Activated naive CD8-positive, alpha-beta T cell treated with anti-CD3 and anti-CD28 coated beads for 36 hours (primary cell): ENCODE data around the gene ZCCHC2. TPM values are rescaled to one million over a fixed set of nuclear protein-coding genes. Genes with fewer than 3 reads are reported as not detected.

Experiments used
- DNase-seq: peaks from one replicate; pipeline ENCODE4 v3.0.0; 2021
- H3K27ac Mint-ChIP-seq: one replicate; pipeline ENCODE4 v1.8.0; 2022; ENCODE audit warnings: mild to moderate bottlenecking, moderate library complexity, mixed read lengths
- H3K27me3 Mint-ChIP-seq: one replicate; pipeline ENCODE4 v1.8.0; 2022; ENCODE audit warnings: mild to moderate bottlenecking, mixed read lengths
- H3K36me3 Mint-ChIP-seq: one replicate; pipeline ENCODE4 v1.8.0; 2021; ENCODE audit warnings: mild to moderate bottlenecking, mixed read lengths
- H3K4me1 Mint-ChIP-seq: one replicate; pipeline ENCODE4 v1.8.0; 2021; ENCODE audit warnings: mixed read lengths
- H3K4me3 Mint-ChIP-seq: one replicate; pipeline ENCODE4 v1.8.0; 2022; ENCODE audit warnings: mild to moderate bottlenecking, moderate library complexity, mixed read lengths
- H3K9me3 Mint-ChIP-seq: one replicate; pipeline ENCODE4 v1.8.0; 2022; ENCODE audit warnings: mixed read lengths
- total RNA-seq, 2 experiments: library from RNA; stranded (reverse); gene quantifications; one replicate each; pipeline ENCODE4 v1.2.3, GENCODE V29; 2021

The ZCCHC2 gene
- total RNA-seq: 10 to 100 TPM; 25.1 to 28.9 TPM

DNA sequence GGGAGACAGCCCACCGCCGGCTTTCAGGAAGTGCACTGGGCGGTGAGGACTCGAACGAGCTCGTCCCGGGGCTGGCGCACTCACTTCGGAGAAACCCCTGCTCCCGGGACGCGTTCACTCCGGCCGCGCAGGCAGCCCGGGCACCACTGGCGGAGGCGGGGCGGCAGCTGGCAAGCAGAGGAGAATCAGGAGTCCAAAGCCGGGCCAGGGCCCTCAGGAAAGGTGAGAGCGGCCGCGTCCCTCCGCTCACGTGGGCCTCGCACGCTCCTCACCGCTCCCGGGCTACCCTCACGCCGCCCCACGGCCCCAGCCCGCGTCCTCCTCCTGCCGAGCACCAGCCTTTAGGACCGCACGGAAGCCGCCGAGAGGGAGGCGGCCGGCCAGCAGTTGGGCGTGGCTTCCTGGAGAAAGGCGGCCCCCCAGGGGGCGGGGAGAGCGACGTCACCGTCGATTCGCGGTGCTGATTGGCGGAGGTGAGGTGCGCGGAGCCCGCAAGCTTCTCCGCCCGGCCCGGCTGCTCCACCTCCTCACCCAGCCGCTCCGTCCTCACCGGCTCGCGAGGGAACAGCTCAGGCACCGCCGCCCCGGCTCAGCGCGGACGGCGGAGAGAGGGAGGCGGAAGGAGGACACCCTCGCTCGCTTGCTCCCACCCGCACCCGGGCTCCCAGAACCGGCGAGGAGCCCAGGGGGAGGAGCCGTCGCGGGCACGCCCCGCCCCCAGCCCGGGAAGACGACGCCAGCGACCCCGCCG lies at the start of gene ZCCHC2:
TSS of gene ZCCHC2 (plus strand) at position 522 of the 751 bp plus-strand sequence. CDS start 400 bp downstream, outside the sequence.
- peak; percentile 99 for DNase-seq
- peaks cover 2% of the 10 kb centered on the region for H3K9me3 Mint-ChIP-seq
- H3K27me3 Mint-ChIP-seq: no peaks in the 10 kb centered on the region
- peak within 1 kb of the TSS; percentile 99 for H3K4me3 Mint-ChIP-seq
- H3K4me1 Mint-ChIP-seq: peaks cover 36% of the 10 kb centered on the region
- peaks cover 26% of the 10 kb centered on the region for H3K36me3 Mint-ChIP-seq
- peak within 1 kb of the TSS; percentile 77 for H3K27ac Mint-ChIP-seq

DNA sequence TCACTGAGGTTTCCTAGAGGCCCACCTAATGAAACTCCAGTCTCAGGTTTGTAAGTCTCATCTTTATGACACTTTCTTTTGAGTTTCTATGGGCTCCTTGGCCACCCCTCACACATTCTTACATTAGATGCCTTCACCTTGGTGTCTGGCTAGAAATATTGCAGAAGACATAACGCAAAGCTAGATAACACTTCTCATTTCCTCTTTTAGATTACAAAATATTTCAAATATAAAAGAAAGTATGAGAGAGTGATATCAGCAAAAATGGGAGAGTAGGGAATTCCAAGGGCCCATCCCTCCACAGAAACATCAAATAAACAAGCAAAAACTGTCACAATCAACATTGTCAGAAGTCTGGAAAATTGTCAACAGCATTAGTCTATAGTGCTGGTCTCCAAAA lies 43.3 kb upstream of the ZCCHC2 start:
- Mint-ChIP-seq H3K27me3 (peaks cover 22% of the 10 kb centered on the region), H3K36me3 (peaks cover 3% of the 10 kb centered on the region), H3K4me1 (peaks cover 1% of the 10 kb centered on the region), H3K4me3 (no peak overlapping the region), H3K27ac (no peak overlapping the region), H3K9me3 (peaks cover 15% of the 10 kb centered on the region)
- no peak for DNase-seq

DNA sequence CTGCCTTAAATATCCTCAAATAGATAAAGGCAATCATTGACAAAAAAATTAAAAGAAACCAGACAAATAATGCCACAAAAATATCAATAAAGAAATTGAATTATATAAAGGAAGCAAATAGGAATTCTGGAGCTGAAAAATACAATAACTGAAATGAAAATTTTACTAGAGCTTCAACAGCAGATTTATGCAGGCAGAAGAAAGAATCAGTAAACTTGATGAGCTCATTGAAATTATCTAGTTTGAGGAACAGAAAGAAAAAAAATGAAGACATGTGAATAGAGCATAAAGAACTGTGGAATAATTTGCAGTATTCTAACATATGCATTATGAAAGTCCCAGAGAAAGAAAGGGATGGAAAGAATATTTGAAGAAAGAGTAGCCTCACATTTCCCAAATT lies 41.9 kb upstream of the ZCCHC2 start:
- Mint-ChIP-seq H3K4me3 (no peak overlapping the region), H3K4me1 (peaks cover 3% of the 10 kb centered on the region), H3K9me3 (peaks cover 15% of the 10 kb centered on the region), H3K36me3 (peaks cover 3% of the 10 kb centered on the region), H3K27ac (no peak overlapping the region), H3K27me3 (peaks cover 28% of the 10 kb centered on the region)
- no peak for DNase-seq

DNA sequence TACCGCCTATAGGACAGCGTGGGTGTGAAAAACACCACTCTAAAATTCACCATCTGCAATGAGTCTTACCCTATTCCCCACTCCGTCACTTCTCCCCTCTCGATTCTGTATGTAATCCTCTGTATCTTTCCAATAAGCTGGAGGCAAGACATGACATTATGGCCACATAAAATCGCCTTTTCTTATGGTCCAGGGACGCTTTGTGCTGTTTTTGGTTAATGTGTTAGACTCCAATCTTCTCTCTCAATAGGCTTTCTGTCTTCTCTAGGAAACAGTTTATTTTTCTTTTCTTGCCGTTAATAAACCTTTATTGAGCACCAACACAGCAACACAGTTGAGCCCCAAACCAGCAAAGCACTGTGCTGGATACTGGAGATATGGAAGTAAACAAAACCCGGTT lies 37.9 kb upstream of the ZCCHC2 start:
- peaks cover 3% of the 10 kb centered on the region for H3K36me3 Mint-ChIP-seq
- H3K4me3 Mint-ChIP-seq: no peak overlapping the region
- no peak for DNase-seq
- peaks cover 20% of the 10 kb centered on the region for H3K27me3 Mint-ChIP-seq
- peaks cover 8% of the 10 kb centered on the region for H3K4me1 Mint-ChIP-seq
- peaks cover 14% of the 10 kb centered on the region for H3K9me3 Mint-ChIP-seq
- H3K27ac Mint-ChIP-seq: no peak overlapping the region

DNA sequence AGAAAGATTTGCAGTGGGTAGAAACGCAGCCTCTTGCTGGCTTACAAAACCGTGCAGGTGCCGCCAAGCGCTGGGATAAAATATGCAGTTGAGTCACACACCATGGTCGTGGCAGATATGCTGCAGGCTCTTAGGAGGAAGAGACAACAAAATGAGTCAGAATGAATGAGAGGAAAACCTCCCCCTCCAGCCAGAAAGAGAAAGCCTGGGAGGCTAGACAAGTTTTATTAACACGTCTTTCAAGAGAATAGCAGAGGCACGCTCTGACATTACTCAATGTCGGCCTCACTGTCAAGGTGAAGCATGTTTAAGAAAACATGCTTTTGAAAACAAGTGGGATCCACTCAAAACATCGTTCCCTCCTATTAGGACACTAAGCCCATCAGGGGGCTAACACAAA lies 37.1 kb upstream of the ZCCHC2 start:
- Mint-ChIP-seq H3K27ac (no peak overlapping the region), H3K36me3 (peaks cover 3% of the 10 kb centered on the region), H3K4me1 (peaks cover 8% of the 10 kb centered on the region), H3K9me3 (peaks cover 8% of the 10 kb centered on the region), H3K4me3 (no peak overlapping the region), H3K27me3 (peaks cover 20% of the 10 kb centered on the region)
- no peak for DNase-seq

DNA sequence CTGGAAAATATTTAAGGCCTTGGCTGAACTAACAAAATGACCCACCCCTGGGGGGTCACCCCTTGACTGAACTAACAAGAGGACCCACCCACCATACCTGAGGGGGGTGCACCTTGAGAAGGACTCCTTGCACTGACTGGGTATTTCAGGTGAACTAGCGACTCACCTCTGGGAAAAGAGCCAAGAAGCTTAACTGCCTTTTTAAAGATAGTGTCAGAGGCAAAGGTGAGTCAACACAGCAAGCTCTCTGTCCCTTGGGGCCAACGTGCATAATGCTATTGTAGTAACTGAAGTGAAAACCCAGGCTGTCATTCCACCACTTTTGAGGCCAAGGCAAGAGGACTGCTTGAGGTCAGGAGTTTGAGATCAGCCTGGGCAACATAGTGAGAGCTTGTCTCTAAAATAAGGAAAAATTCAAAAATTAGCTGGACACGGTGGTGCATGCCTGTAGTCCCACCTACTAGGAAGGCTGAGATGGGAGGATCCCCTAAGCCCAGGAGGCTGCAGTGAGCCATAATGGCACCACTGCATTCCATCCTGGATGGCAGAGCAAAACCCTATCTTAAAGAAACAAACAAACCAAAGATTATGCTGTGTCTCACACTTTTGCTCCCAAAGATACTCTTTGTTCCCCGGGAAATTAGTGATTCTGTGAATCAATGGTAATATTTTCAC lies 36.4 kb upstream of the ZCCHC2 start:
- Mint-ChIP-seq H3K27me3 (peaks cover 25% of the 10 kb centered on the region), H3K27ac (no peak overlapping the region), H3K9me3 (peaks cover 2% of the 10 kb centered on the region), H3K4me1 (peaks cover 8% of the 10 kb centered on the region), H3K36me3 (no peaks in the 10 kb centered on the region), H3K4me3 (no peak overlapping the region)
- peak; percentile 6 for DNase-seq

DNA sequence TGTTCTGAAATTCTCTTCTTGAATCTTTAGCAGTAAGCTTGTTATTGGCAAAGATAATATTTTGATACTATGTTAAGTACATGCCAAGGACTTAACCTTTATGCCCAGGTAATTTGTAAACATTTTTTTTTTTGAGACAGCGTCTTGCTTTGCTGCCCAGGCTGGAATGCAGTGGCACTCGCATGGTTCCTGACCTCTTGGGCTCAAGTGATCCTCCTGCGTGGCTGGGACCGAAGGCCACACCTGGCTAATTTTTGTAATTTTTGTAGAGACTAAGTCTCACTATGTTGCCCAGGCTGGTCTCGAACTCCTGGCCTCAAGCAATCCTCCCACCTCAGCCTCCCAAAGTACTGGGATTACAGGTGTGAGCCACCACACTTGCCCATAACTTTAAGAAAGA lies 35.7 kb upstream of the ZCCHC2 start:
- no peak overlapping the region for H3K27ac Mint-ChIP-seq
- no peaks in the 10 kb centered on the region for H3K36me3 Mint-ChIP-seq
- peaks cover 8% of the 10 kb centered on the region for H3K4me1 Mint-ChIP-seq
- no peaks in the 10 kb centered on the region for H3K9me3 Mint-ChIP-seq
- DNase-seq: no peak
- peaks cover 32% of the 10 kb centered on the region for H3K27me3 Mint-ChIP-seq
- no peak overlapping the region for H3K4me3 Mint-ChIP-seq

DNA sequence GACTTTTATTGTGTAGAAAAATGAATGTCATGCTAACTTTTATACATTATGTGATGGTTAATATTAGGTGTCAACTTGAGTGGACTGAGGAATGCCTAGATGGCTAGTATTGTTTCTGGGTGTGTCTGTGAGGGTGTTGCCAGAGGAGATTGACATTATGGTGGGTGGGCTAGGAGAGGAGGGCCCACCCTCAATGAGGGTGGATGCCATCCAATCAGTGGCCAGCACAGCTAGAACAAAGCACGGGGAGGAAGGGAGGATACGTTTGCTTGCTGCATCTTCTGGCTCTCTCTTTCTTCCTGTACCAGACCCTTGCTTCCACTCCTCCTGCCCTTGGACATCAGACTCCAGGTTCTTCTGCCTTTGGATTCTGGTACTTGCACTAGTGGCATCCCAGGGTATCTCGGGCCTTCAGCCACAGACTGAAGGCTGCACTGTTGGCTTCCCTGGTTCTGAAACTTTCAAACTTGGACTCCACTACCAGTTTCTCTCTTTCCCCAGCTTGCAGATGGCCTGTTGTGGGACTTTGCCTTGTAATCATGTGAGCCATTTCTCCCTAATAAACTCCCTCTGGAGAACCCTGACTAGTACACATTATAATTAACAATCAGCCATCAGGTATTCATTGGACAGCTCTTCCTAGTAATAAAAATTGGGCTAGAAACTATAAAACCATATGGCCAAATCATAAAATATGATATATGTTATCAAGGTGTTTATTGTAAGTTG lies 31.7 kb upstream of the ZCCHC2 start:
- peaks cover 5% of the 10 kb centered on the region for H3K4me1 Mint-ChIP-seq
- H3K27ac Mint-ChIP-seq: no peak overlapping the region
- no peak overlapping the region for H3K4me3 Mint-ChIP-seq
- DNase-seq: no peak
- no peaks in the 10 kb centered on the region for H3K36me3 Mint-ChIP-seq
- no peaks in the 10 kb centered on the region for H3K9me3 Mint-ChIP-seq
- H3K27me3 Mint-ChIP-seq: peaks cover 31% of the 10 kb centered on the region

DNA sequence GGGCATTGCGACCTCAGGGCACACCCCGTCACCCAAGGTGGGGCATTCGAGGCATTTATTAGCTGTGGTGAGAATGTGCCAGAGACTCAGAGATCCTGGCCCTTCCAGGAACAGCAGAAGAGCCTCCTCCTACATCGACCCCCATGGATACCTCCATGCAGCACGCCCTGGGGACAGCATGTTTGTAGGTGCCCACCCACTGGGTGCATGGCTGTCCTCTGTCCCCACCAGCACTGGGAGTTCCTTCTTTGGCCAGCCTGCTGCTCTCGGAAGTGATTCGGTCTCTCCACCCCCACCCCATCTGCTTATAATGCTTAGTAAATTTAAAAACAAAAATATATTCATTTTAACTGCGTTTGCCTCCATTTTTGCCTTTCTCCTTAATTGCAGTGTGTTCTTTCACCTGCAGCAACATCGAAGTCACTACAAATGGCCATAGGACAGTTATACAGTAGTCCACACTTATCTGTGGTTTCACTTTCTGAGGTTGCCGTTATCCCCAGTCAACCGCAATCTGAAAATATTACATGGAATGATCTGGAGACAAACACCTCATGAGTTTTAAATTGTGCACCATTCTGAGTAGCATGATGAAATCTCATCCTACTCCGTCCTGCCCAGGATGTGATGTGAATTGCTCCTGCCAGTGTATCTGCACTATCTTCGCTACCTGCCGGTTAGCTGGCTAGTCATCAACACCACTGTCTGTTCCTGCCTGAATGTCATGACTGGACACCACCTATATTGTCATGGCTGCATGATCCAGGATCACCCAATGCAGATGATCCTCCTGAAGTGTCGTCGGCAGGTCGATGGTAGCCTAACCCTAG lies 29.6 kb upstream of the ZCCHC2 start:
- Mint-ChIP-seq H3K27ac (no peak overlapping the region), H3K4me1 (no peaks in the 10 kb centered on the region), H3K4me3 (no peak overlapping the region), H3K27me3 (peaks cover 28% of the 10 kb centered on the region), H3K36me3 (no peaks in the 10 kb centered on the region), H3K9me3 (no peaks in the 10 kb centered on the region)
- no peak for DNase-seq

DNA sequence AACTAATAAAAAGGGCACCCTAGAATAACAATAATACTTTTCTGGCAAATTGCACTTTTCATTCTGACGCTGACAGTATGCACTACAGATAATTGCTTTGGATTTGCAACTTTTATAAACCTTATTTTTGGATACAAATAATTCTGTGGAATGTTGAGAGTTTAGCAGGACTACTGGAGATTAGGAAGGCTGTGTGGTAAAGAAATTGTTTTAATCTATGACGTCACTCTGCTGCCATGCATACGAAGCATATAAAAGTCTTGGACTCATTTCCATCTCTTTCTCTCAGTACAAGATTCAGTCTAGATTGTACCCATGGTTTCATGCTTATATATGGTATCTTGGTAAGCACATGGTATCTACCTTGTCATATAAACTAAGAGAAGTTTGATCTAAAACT lies 28.1 kb upstream of the ZCCHC2 start:
- no peaks in the 10 kb centered on the region for H3K36me3 Mint-ChIP-seq
- H3K27me3 Mint-ChIP-seq: peaks cover 22% of the 10 kb centered on the region
- no peaks in the 10 kb centered on the region for H3K9me3 Mint-ChIP-seq
- H3K4me1 Mint-ChIP-seq: no peaks in the 10 kb centered on the region
- DNase-seq: no peak
- H3K27ac Mint-ChIP-seq: no peak overlapping the region
- H3K4me3 Mint-ChIP-seq: no peak overlapping the region

DNA sequence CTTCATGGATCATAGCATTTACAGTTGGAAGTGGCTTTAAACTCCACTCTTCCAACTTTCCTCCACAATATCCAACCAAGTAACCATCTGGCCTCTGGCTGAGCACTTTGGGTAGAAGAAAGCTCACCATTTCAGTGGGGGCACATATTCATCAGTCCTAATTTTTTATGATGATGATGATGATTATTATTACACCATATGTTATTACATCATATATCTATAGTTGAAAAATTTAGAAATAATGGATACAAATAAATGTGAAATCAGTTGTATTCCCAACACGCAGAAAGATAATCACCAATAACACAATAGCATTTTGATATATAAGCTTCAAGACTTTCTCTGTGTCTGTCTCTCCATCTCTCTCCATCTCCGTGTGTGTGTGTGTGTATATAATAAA lies 26.6 kb upstream of the ZCCHC2 start:
- Mint-ChIP-seq H3K27me3 (peaks cover 17% of the 10 kb centered on the region), H3K4me3 (no peak overlapping the region), H3K4me1 (no peaks in the 10 kb centered on the region), H3K27ac (no peak overlapping the region), H3K9me3 (no peaks in the 10 kb centered on the region), H3K36me3 (no peaks in the 10 kb centered on the region)
- DNase-seq: no peak

DNA sequence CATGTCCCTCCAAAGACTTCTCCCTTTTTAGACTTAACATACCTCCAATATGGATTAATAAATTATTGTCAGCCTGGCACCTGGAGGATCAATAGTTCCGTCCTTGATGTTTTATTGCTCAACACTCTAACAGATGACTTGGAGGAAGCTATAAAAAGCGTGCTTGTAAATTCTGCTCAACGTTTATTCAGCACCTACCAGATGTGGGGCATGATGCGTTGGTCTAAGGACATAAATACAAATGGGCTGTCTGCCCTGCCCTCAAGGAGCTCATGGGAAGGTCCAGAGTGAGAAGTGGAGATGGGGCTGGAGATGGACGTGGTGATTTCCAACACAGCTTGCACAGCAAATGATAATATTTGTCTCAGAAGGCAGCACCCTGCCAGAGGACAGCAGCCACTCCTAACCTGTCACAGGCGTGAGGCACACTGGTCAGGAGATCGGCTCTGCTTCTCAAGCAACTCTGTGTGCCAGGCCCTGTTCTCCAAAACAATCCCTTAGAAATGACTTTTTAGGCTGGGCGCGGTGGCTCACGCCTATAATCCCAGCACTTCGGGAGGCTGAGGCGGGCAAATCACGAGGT lies 25.5 kb upstream of the ZCCHC2 start:
- Mint-ChIP-seq H3K27ac (no peak overlapping the region), H3K36me3 (no peaks in the 10 kb centered on the region), H3K4me1 (peaks cover 2% of the 10 kb centered on the region), H3K9me3 (no peaks in the 10 kb centered on the region), H3K27me3 (peaks cover 7% of the 10 kb centered on the region), H3K4me3 (no peak overlapping the region)
- no peak for DNase-seq

DNA sequence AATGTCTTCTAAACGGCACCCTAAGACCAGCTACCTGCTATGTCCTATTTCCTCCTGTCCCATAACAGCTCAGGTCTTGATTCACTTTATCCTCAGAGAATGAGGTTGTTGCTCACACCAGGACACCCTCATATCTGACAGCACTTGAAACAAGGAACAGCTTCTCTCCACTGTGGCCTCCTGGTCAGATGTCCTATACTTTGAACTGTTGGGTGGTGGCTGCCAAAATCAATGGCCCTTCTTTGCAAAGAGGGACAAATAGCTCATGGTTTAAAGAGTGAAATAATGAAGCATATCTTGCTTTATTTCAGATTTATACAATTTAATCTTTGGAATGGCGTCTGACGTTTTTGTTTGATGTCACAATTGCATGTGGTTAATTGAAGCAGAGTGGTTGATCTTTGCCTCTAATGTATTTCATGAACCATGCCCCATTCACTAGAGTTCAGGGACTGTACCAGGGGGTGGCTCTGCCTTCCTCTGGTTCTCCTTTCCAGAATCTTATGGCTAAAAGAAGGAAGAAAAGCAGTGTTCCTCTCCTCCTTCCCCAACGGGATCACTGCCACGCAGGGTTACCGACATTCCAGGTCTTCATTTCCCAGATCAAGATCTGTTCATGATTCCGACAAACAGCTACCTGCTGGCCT lies 24.1 kb upstream of the ZCCHC2 start:
- DNase-seq: no peak
- H3K27ac Mint-ChIP-seq: no peak overlapping the region
- H3K36me3 Mint-ChIP-seq: no peaks in the 10 kb centered on the region
- peaks cover 2% of the 10 kb centered on the region for H3K4me1 Mint-ChIP-seq
- no peak overlapping the region for H3K4me3 Mint-ChIP-seq
- no peaks in the 10 kb centered on the region for H3K9me3 Mint-ChIP-seq
- peaks cover 2% of the 10 kb centered on the region for H3K27me3 Mint-ChIP-seq

DNA sequence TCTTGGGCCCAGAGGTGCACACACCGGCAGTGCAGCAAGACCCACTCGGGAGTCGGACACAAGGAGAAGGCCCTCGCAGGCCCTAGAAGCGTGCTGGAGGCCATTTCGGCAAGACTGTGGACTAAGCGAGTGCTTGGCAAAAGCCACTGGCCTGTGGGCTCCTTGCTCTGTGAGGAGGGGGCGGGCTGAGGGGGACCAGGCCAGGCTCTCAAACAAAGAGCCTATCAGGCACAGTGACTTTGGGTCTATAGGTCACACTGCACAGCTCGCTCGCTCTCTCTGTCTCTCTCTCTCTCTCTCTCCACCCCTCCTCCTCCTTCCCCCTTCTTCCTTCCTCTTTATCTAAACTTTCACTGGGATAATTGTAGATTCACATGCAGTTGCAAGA lies 23.6 kb upstream of the ZCCHC2 start:
- no peaks in the 10 kb centered on the region for H3K36me3 Mint-ChIP-seq
- H3K4me3 Mint-ChIP-seq: no peak overlapping the region
- H3K9me3 Mint-ChIP-seq: no peaks in the 10 kb centered on the region
- no peak overlapping the region for H3K27ac Mint-ChIP-seq
- peaks cover 2% of the 10 kb centered on the region for H3K27me3 Mint-ChIP-seq
- no peak for DNase-seq
- peaks cover 2% of the 10 kb centered on the region for H3K4me1 Mint-ChIP-seq
